ENCODE data around the gene EDDM3A.

DNA sequence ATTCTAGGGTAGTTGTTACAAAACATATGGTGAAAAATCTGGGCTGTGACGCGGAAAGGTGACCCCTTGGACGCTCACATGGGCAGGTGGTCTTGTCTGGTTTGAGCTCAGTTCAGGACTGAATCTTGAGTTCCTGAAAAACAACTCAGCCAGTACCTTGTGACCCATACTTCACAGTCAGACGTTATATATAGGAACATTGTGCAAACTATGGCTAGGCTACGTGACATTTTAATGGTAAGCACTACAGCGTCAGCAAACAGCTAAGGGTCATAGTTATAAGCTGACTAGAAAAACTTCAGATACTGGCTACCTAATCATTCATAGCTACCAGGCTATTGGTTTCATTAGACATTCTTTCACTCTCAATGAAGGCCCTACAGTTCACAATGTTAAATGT lies 14.8 kb upstream of the EDDM3A start:
- TF ChIP-seq TAF1 (IDR thresholded peaks at IDR 0.05; ENCODE audit: borderline replicate concordance, insufficient read depth, low read length) (no peak), POLR2AphosphoS5 (IDR thresholded peaks at IDR 0.05; ENCODE audit: low read depth, low read length) (no peak), SIN3A (IDR thresholded peaks at IDR 0.05; ENCODE audit: borderline replicate concordance, insufficient read depth, low read length) (no peak)
